LNCaP clone FGC (cell line): ENCODE data around the gene D2HGDH.

Source experiments
- DNase-seq: peaks from one replicate; pipeline ENCODE4 v3.0.0-alpha.2; 2011; ENCODE audit warnings: low read depth
- H3K4me3 ChIP-seq: 2 replicates; pipeline ENCODE4 v1.5.1; 2011; ENCODE audit warnings: mild to moderate bottlenecking, low read depth, low read length, control low read depth
- CTCF ChIP-seq: IDR thresholded peaks from 2 replicates; pipeline ENCODE4 v1.5.1; 2012; ENCODE audit warnings: mild to moderate bottlenecking; ENCODE audit not compliant: control insufficient read depth, insufficient read depth; ENCODE audit errors: extremely low read depth

D2HGDH gene

GRCh38 chr2:241773511-241774418, 39.3 kb downstream of the D2HGDH start:
- peak; percentile 25 for DNase-seq
- TF ChIP-seq CTCF: no peak
- no peak overlapping the region for H3K4me3 ChIP-seq

- no peak for TF ChIP-seq CTCF
- H3K4me3 ChIP-seq: no peak overlapping the region
- no peak for DNase-seq
These were observed 40.2 kb downstream of the D2HGDH start for GRCh38 chr2:241774419-241775222.

- no peak for DNase-seq
- H3K4me3 ChIP-seq: no peak overlapping the region
- TF ChIP-seq CTCF: no peak
These were observed 41.1 kb downstream of the D2HGDH start for GRCh38 chr2:241775223-241776177.

- no peak for DNase-seq
- no peak within 1 kb of the TSS for H3K4me3 ChIP-seq
- no peak for TF ChIP-seq CTCF
These were observed 42.1 kb downstream of the D2HGDH start, which contains the start of gene GAL3ST2 for GRCh38 chr2:241776336-241777169. GAL3ST2 (plus strand) TSS chr2:241776822; CDS start chr2:241776956, 134 bp downstream.

GRCh38 chr2:241777170-241777685, 42.8 kb downstream of the D2HGDH start:
- no peak for DNase-seq
- no peak for TF ChIP-seq CTCF

More at GRCh38 chr2:241777170-241777685, 42.8 kb downstream of the D2HGDH start:
- H3K4me3 ChIP-seq: no peak overlapping the region
